SH-SY5Y (cell line): Measurements from ENCODE around the gene YAF2.

Experiments used
- GATA2 ChIP-seq: IDR thresholded peaks from 2 replicates; pipeline ENCODE4 v1.6.1; 2011; ENCODE audit warnings: mild to moderate bottlenecking, low read depth, low read length
- GATA3 ChIP-seq: IDR thresholded peaks from 2 replicates; pipeline ENCODE4 v1.6.1; 2011; ENCODE audit warnings: low read depth, mild to moderate bottlenecking, low read length, moderate library complexity

GRCh38 chr12:42162193-42162592, 75.9 kb downstream of the YAF2 start:
- TF ChIP-seq GATA2: no peak
- TF ChIP-seq GATA3: no peak
